HepG2 (cell line): ENCODE data around the gene DUS2. TPM values are rescaled to one million over a fixed set of nuclear protein-coding genes. Genes with fewer than 3 reads are reported as not detected.
A peak's percentile ranks its signal among the peaks of the same experiment; 100 is the strongest.
"Not testable (repeated sequence)": the region's sequence is repeated elsewhere in the genome, so short reads cannot be mapped to it uniquely, and the experiment has no call there.

Experiments used
- ATAC-seq: fragments of 200-7000 bp; cut with Tn5 transposase; 3 replicates; pipeline ENCODE4 v1.9.1; 2020; ENCODE audit warnings: mild to moderate bottlenecking, moderate library complexity
- BruUV-seq: library from RNA; stranded (reverse); fragments of 400-500 nt; replicated peaks from 2 replicates; lab custom pipeline; 2021; lab: Mats Ljungman, UMichigan
- CTCF ChIA-PET: fragments of 300-600 bp; formaldehyde crosslinking; extraction: SDS; loops from one replicate; lab custom pipeline; 2021; ENCODE audit warnings: low total read pairs, inconsistent platforms, low intra/inter-chr PET ratio; lab: Yijun Ruan, JAX
- POLR2A ChIA-PET: fragments of 350-600 bp; sonication (Branson Sonifier 250); formaldehyde crosslinking; loops from one replicate; lab custom pipeline; 2020; ENCODE audit warnings: antibody characterized with exemption, inconsistent platforms; lab: Yijun Ruan, JAX
- DNase-seq: peaks from one replicate; pipeline ENCODE4 v3.0.0-alpha.2; 2015; ENCODE audit warnings: low spot score
- FAIRE-seq: peaks from 3 replicates; lab custom pipeline; 2011; peaks lifted over from hg19 to GRCh38; lab: Jason Lieb, UNC
- H2AFZ ChIP-seq: one replicate; pipeline ENCODE4 v1.6.1; 2011; ENCODE audit warnings: low read length, inconsistent platforms
- H3K27ac ChIP-seq: fragments of 300-600 bp; 3 replicates; pipeline ENCODE4 v1.8.0; 2011; ENCODE audit warnings: mixed run types, mild to moderate bottlenecking, mixed read lengths, low read length, inconsistent platforms; ENCODE audit not compliant: insufficient read depth; ENCODE audit errors: extremely low read length
- H3K27me3 ChIP-seq, 2 experiments: fragments of 200-600 bp in 1 of 2; 2 replicates in 1 of 2; 3 replicates in 1 of 2; pipeline versions ENCODE4 v1.6.0 to v1.8.0; 2011; ENCODE audit warnings: low read length in 2 of 2, mild to moderate bottlenecking in 2 of 2, moderate library complexity in 2 of 2, inconsistent platforms in 1 of 2; ENCODE audit not compliant: insufficient read depth in 2 of 2, control insufficient read depth in 1 of 2
- H3K36me3 ChIP-seq, 2 experiments: fragments of 200-600 bp in 1 of 2; replicated peaks in 1 of 2; 2 replicates in 1 of 2; 3 replicates in 1 of 2; pipeline versions ENCODE4 v1.5.1 to v1.8.0; 2011; ENCODE audit warnings: low read length in 2 of 2, inconsistent platforms in 1 of 2; ENCODE audit not compliant: insufficient read depth in 2 of 2, control insufficient read depth in 1 of 2
- H3K4me1 ChIP-seq: 2 replicates; pipeline ENCODE4 v1.5.1; 2012; ENCODE audit warnings: low read length, inconsistent platforms; ENCODE audit not compliant: insufficient read depth
- H3K4me2 ChIP-seq: 2 replicates; pipeline ENCODE4 v1.6.0; 2011; ENCODE audit warnings: low read depth, low read length, inconsistent platforms
- H3K4me3 ChIP-seq, 3 experiments: fragments of 200-600 bp in 1 of 3; sonication (generic), shearing (Covaris generic) in 1 of 3; replicated peaks in 1 of 3; 2 replicates each; pipeline ENCODE4 v1.5.1; 2011 to 2016; ENCODE audit warnings: low read length in 3 of 3, inconsistent platforms in 2 of 3, low read depth in 2 of 3, mild to moderate bottlenecking in 2 of 3, control low read depth in 1 of 3, mixed read lengths in 1 of 3; ENCODE audit not compliant: insufficient read depth in 1 of 3
- H3K79me2 ChIP-seq: one replicate; pipeline ENCODE4 v1.6.1; 2011; ENCODE audit warnings: low read length, inconsistent platforms; ENCODE audit not compliant: insufficient read depth
- H3K9ac ChIP-seq: 2 replicates; pipeline ENCODE4 v1.6.0; 2011; ENCODE audit warnings: mild to moderate bottlenecking, low read depth, low read length, inconsistent platforms; ENCODE audit not compliant: insufficient read depth
- H3K9me3 ChIP-seq: 2 replicates; pipeline ENCODE4 v1.5.1; 2012; ENCODE audit warnings: mild to moderate bottlenecking, low read length
- H4K20me1 ChIP-seq: 2 replicates; pipeline ENCODE4 v1.6.0; 2011; ENCODE audit warnings: inconsistent platforms, mild to moderate bottlenecking, low read length, moderate library complexity; ENCODE audit not compliant: insufficient read depth
- HNRNPL ChIP-seq: fragments of 200-400 bp; formaldehyde crosslinking; IDR thresholded peaks from 2 replicates; pipeline ENCODE4 v1.6.1; 2017; ENCODE audit warnings: mild to moderate bottlenecking, low read depth, low read length
- HNRNPUL1 ChIP-seq: fragments of 200-400 bp; formaldehyde crosslinking; IDR thresholded peaks from 2 replicates; pipeline ENCODE4 v1.6.1; 2017; ENCODE audit warnings: low read depth, mild to moderate bottlenecking, low read length, moderate library complexity
- TEAD3 ChIP-seq: optimal IDR thresholded peaks from 2 replicates; pipeline ENCODE3; 2016; ENCODE audit warnings: borderline replicate concordance
- ZNF101 ChIP-seq: sonication (generic); formaldehyde crosslinking; IDR thresholded peaks from 2 replicates; pipeline ENCODE4 v1.4.0; 2020; ENCODE audit warnings: mild to moderate bottlenecking, low read depth, missing genetic modification reagents, borderline replicate concordance
- ZNF121 ChIP-seq: sonication (generic); formaldehyde crosslinking; IDR thresholded peaks from 2 replicates; pipeline ENCODE4 v1.5.0; 2020; ENCODE audit warnings: mild to moderate bottlenecking, missing genetic modification reagents
- ZNF260 ChIP-seq: sonication (generic); formaldehyde crosslinking; IDR thresholded peaks from 2 replicates; pipeline ENCODE4 v1.4.0; 2020; ENCODE audit warnings: missing genetic modification reagents, low read depth, mild to moderate bottlenecking, borderline replicate concordance
- ZNF850 ChIP-seq: sonication (generic); formaldehyde crosslinking; conservative IDR thresholded peaks from 2 replicates; pipeline ENCODE4 v1.9.0; 2021; ENCODE audit warnings: mild to moderate bottlenecking, missing genetic modification reagents
- WGBS: methylation state at CpG from one replicate; pipeline ENCODE4 v1.1.6; 2017; ENCODE audit warnings: low lambda C conversion rate; 5-methylcytosine and 5-hydroxymethylcytosine counted together
- in situ Hi-C: cut with HindIII; loops from 2 replicates; pipeline ENCODE4 v1.10.0; 2017; ENCODE audit warnings: low pct_unique_long_range_greater_than_20kb; ENCODE audit not compliant: extremely low pct_ligation_motif_present
- intact Hi-C: fragments of 100-400 bp; cut with micrococcal nuclease; formaldehyde crosslinking; loops from one replicate; pipeline ENCODE4 v1.10.0; 2022; ENCODE audit not compliant: unreplicated experiment
- polyA plus RNA-seq, 8 experiments: library from polyadenylated mRNA; depleted of rRNA in 3 of 8; stranded (reverse) in 7 of 8; unstranded in 1 of 8; fragments of >200 nt; fragmentation: Illumina TruSeq in 4 of 8; extraction: Trizol in 4 of 8; gene quantifications; 2 replicates each; pipeline versions ENCODE4 v1.2.1 to v1.2.3, GENCODE V29; 2011 to 2016; ENCODE audit warnings: low read depth in 4 of 8, missing spikeins in 1 of 8, mixed read lengths in 1 of 8; ENCODE audit not compliant: insufficient read depth in 1 of 8
- total RNA-seq, 5 experiments: library from RNA; depleted of rRNA; stranded (reverse); fragments of >200 nt; fragmentation: Illumina TruSeq; extraction: Trizol; gene quantifications; 2 replicates each; pipeline ENCODE4 v1.2.3, GENCODE V29; 2016; ENCODE audit warnings: low read depth in 1 of 5

Gene DUS2
- total and polyA plus RNA-seq, 2 of the 13 experiments (the other 11 are each of a cell fraction or from before 2014, with no cell fraction given) = 17.8 to 25.1 TPM

- TF ChIP-seq ZNF101 (0 out of 2 replicates have a peak, but pooled peaks have one; percentile 68), ZNF260 (no peak), TEAD3 (CRISPR knock-in tag) (no peak), HNRNPUL1 (no peak), HNRNPL (no peak)
These were observed 781 bp upstream of the DUS2 start (continued) for GRCh38 chr16:68022278-68022727.

- intact Hi-C loops = no loop called here
- 96% methylated on average over 3 of the region's 3 CpGs for WGBS
- H3K4me1 ChIP-seq = peaks cover 10% of the 10 kb centered on the region
These were observed 5.9 kb downstream of the DUS2 start for GRCh38 chr16:68028996-68029395.

GRCh38 chr16:68030108-68030507 lies 7.0 kb downstream of the DUS2 start:
- CTCF ChIA-PET, H3K9me3 ChIP-seq, FAIRE-seq, intact Hi-C loops, H3K36me3 ChIP-seq, H3K4me2 ChIP-seq, H3K4me3 ChIP-seq, H4K20me1 ChIP-seq, H3K27me3 ChIP-seq, H3K4me1 ChIP-seq, H3K27ac ChIP-seq, BruUV-seq, H3K79me2 ChIP-seq, DNase-seq, POLR2A ChIA-PET, H2AFZ ChIP-seq, ATAC-seq, in situ Hi-C loops, H3K9ac ChIP-seq: not testable (repeated sequence)
- 94% methylated on average over 6 of the region's 6 CpGs for WGBS

More at GRCh38 chr16:68028996-68029395, 5.9 kb downstream of the DUS2 start:
- CTCF ChIA-PET = no interaction called here
- no peak overlapping the region for H2AFZ ChIP-seq
- no peak overlapping the region for H3K27ac ChIP-seq
- H3K36me3 ChIP-seq = peaks cover 2 to 6% of the 10 kb centered on the region in 2 experiments; a peak in 4 of 5 replicates
- no TSS peak for BruUV-seq
- peaks cover 6% of the 10 kb centered on the region for H3K79me2 ChIP-seq
- no peak for DNase-seq
- in situ Hi-C loops = no loop called here
- no peak overlapping the region for H3K4me3 ChIP-seq
- no peaks in the 10 kb centered on the region for H3K27me3 ChIP-seq
- no peak overlapping the region for H3K9ac ChIP-seq
- H3K4me2 ChIP-seq = no peak overlapping the region
- POLR2A ChIA-PET = interaction anchor here (1.5 kb wide), 1 partner anchor 85 kb away, joined by 3 read pairs; the partner anchor contains the start of gene LCAT
- no peak for ATAC-seq
- TF ChIP-seq ZNF121 = 0 out of 2 replicates have a peak, but pooled peaks have one; percentile 38
- TF ChIP-seq ZNF850 (CRISPR knock-in tag) = no peak
- TF ChIP-seq, all 625 proteins: peak for 1
- H3K9me3 ChIP-seq = no peaks in the 10 kb centered on the region
- no peaks in the 10 kb centered on the region for H4K20me1 ChIP-seq
- no peak for FAIRE-seq
